HEK293T (cell line): Measurements from ENCODE around the gene IGSF21.

Source experiments
- BHLHE40 ChIP-seq: fragments of 450-650 bp; IDR thresholded peaks from 2 replicates; pipeline ENCODE4 v1.6.1; 2016; ENCODE audit warnings: mild to moderate bottlenecking, moderate library complexity, borderline replicate concordance
- FOXK2 ChIP-seq: fragments of 450-650 bp; IDR thresholded peaks from 2 replicates; pipeline ENCODE4 v1.6.1; 2016; ENCODE audit warnings: mild to moderate bottlenecking
- FOXM1 ChIP-seq: fragments of 450-650 bp; IDR thresholded peaks from 2 replicates; pipeline ENCODE4 v1.6.1; 2017; ENCODE audit warnings: mild to moderate bottlenecking, borderline replicate concordance
- L3MBTL2 ChIP-seq: fragments of 450-650 bp; conservative IDR thresholded peaks from 2 replicates; pipeline ENCODE4 v1.6.1; 2016; ENCODE audit warnings: mild to moderate bottlenecking
- SP1 ChIP-seq: fragments of 450-650 bp; IDR thresholded peaks from 2 replicates; pipeline ENCODE4 v1.6.1; 2017
- TARDBP ChIP-seq: fragments of 450-650 bp; IDR thresholded peaks from 2 replicates; pipeline ENCODE4 v1.6.1; 2016

DNA sequence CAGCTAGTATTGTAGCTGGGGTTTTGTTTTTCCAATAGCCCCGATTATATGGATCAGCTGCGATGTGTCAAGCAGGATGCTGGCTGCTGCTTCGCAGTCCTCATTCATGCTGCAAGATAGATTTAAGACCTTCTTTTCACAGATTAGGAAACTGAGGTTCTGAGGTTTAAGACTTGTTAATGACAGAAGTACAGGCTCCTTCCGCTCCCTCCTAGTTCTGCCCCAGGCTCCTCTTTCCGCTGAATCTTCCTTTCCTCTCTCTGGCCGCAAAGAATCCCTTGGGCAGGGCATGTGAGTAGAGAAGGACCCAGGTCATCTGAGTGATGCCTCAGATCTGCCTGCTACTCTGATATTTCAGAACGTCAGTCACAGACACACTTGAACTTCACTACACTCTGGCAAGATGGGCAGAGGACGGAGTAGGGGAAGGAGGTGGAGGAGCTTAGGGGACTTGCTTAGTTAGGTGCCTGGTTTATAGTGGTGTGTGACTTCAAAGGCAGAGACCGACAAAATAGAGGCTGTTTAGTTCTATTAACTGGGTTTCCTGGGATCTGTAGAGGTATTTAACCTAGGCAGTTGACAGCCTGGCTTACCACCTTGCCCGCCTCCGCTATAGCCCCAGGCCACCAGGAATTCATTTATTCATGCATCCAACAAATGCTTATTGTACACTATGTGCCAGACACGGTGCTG lies 4.2 kb downstream of the IGSF21 start:
- TF ChIP-seq SP1 (no peak), FOXK2 (no peak), FOXM1 (no peak), L3MBTL2 (no peak), BHLHE40 (no peak), TARDBP (no peak)
